Gastroesophageal sphincter (tissue), 4 donors: ENCODE data around the gene NUDT14. TPM values are rescaled to one million over a fixed set of nuclear protein-coding genes. Genes with fewer than 3 reads are reported as not detected.

Source experiments
- ATAC-seq: fragments of 150-250 bp; one replicate; pipeline ENCODE4 v1.9.1; 2016; ENCODE audit warnings: mild to moderate bottlenecking, moderate library complexity
- H3K27ac ChIP-seq, 4 donors: fragments of 200-600 bp; sonication (generic) in 3 of 4; 1 replicate in 3 of 4; 2 replicates in 1 of 4; pipeline ENCODE4 v1.5.1; 2016 to 2019
- H3K27me3 ChIP-seq: fragments of 200-600 bp; sonication (generic); one replicate; pipeline ENCODE4 v1.5.1; 2019
- H3K36me3 ChIP-seq, 2 donors: fragments of 200-600 bp; sonication (generic); one replicate each; pipeline ENCODE4 v1.5.1; 2019; ENCODE audit warnings: control low read depth in 1 of 2
- H3K4me1 ChIP-seq, 3 donors: fragments of 200-600 bp; sonication (generic); 1 replicate in 2 of 3; 2 replicates in 1 of 3; pipeline ENCODE4 v1.5.1; 2016 to 2019; ENCODE audit warnings: control low read depth in 2 of 3
- H3K4me3 ChIP-seq, 2 donors: fragments of 200-600 bp; sonication (generic); one replicate each; pipeline ENCODE4 v1.5.1; 2019; ENCODE audit warnings: mild to moderate bottlenecking in 1 of 2, moderate library complexity in 1 of 2
- H3K9me3 ChIP-seq, 3 donors: fragments of 200-600 bp; sonication (generic); one replicate each; pipeline ENCODE4 v1.5.1; 2017 to 2019; ENCODE audit warnings: control low read depth in 2 of 3
- EP300 ChIP-seq: sonication (generic); formaldehyde crosslinking; IDR thresholded peaks from one replicate; pipeline ENCODE4 v1.6.1; 2017; ENCODE audit warnings: antibody characterized with exemption, mild to moderate bottlenecking
- POLR2A ChIP-seq, 2 donors: fragments of 450-650 bp; IDR thresholded peaks; one replicate each; pipeline ENCODE4 v1.6.1; 2017; ENCODE audit warnings: antibody characterized with exemption in 2 of 2, mild to moderate bottlenecking in 2 of 2, moderate library complexity in 1 of 2
- POLR2AphosphoS5 ChIP-seq: sonication (generic); formaldehyde crosslinking; IDR thresholded peaks from one replicate; pipeline ENCODE4 v1.6.1; 2017; ENCODE audit warnings: antibody characterized with exemption
- WGBS, 2 donors: methylation state at CpG; one replicate each; pipeline ENCODE4 v1.1.5; 2018; ENCODE audit warnings: low coverage in 1 of 2; 5-methylcytosine and 5-hydroxymethylcytosine counted together
- total RNA-seq, 4 donors: library from RNA; depleted of rRNA; stranded (reverse); fragments of >200 nt; gene quantifications; one replicate each; pipeline ENCODE4 v1.1.0, GENCODE V29; 2016
- TF ChIP-seq, protein P1 (sequence below), 4 experiments: fragments of 200-600 bp in 2 of 4; fragments of 450-650 bp in 2 of 4; sonication (generic) in 1 of 4; IDR thresholded peaks; one replicate each; pipeline ENCODE4 v1.5.1; 2017 to 2019; ENCODE audit warnings: antibody characterized with exemption in 4 of 4, mild to moderate bottlenecking in 2 of 4, moderate library complexity in 2 of 4

The NUDT14 gene
- total RNA-seq, 4 donors from 2014 or later, result 3.4 to 8.4 (median 4.6) TPM

DNA sequence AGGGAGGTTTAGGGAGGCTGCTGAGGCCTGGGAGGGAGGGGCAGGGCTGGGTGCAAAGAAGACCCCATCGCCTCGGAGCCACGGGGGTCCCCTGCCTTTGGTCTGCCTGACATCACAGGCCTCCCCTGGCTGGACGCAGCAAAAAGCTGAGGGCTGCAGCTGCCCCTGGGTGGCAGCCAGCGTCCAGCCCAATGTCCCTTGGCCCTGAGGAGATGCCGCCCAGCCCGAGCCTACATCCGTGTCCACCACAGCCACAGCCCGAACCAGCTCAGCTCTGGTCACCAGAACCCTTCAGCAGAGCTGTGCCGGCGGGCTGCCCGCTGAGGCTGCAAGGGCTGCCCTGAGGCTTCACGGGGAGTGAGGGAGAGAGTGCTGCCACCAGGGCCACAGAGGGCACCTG, 1.9 kb downstream of the NUDT14 start:
- Histone ChIP-seq H3K36me3 (no peaks in the 10 kb centered on the region), H3K4me1 (peaks cover 0 to 27% (median 7%) of the 10 kb centered on the region in 3 donors), H3K27ac (no peak overlapping the region), H3K9me3 (no peaks in the 10 kb centered on the region), H3K4me3 (no peak overlapping the region), H3K27me3 (no peaks in the 10 kb centered on the region)
- ATAC-seq, result no peak
- TF ChIP-seq, protein P1, sequence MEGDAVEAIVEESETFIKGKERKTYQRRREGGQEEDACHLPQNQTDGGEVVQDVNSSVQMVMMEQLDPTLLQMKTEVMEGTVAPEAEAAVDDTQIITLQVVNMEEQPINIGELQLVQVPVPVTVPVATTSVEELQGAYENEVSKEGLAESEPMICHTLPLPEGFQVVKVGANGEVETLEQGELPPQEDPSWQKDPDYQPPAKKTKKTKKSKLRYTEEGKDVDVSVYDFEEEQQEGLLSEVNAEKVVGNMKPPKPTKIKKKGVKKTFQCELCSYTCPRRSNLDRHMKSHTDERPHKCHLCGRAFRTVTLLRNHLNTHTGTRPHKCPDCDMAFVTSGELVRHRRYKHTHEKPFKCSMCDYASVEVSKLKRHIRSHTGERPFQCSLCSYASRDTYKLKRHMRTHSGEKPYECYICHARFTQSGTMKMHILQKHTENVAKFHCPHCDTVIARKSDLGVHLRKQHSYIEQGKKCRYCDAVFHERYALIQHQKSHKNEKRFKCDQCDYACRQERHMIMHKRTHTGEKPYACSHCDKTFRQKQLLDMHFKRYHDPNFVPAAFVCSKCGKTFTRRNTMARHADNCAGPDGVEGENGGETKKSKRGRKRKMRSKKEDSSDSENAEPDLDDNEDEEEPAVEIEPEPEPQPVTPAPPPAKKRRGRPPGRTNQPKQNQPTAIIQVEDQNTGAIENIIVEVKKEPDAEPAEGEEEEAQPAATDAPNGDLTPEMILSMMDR (IDR thresholded peaks at IDR 0.05), result no peak
- no peak for TF ChIP-seq POLR2AphosphoS5
- no peak for TF ChIP-seq POLR2A (IDR thresholded peaks at IDR 0.05)
- no peak for TF ChIP-seq EP300
- WGBS, 2 donors, result no CpG with 5 or more reads among the region's 13 CpGs

DNA sequence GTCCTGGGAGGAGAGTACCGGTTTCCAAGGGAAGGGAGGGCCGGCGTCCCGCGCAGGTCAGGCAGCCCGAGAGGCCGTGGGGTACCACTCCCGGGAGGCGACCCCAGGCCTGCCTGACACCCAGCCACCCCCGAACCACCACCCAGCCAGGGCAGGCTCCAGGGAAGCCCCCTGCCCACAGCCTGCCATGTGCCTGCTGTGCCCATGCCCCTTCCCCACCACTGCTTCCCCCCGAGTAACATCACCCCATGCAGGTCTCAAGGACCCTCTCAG, 2.3 kb downstream of the NUDT14 start:
- H3K4me3 ChIP-seq, result no peak overlapping the region
- no peak for ATAC-seq
- 100% methylated on average over 2 of the region's 11 CpGs; no CpG with 5 or more reads in 1 of the 2 donors for WGBS, 2 donors

DNA sequence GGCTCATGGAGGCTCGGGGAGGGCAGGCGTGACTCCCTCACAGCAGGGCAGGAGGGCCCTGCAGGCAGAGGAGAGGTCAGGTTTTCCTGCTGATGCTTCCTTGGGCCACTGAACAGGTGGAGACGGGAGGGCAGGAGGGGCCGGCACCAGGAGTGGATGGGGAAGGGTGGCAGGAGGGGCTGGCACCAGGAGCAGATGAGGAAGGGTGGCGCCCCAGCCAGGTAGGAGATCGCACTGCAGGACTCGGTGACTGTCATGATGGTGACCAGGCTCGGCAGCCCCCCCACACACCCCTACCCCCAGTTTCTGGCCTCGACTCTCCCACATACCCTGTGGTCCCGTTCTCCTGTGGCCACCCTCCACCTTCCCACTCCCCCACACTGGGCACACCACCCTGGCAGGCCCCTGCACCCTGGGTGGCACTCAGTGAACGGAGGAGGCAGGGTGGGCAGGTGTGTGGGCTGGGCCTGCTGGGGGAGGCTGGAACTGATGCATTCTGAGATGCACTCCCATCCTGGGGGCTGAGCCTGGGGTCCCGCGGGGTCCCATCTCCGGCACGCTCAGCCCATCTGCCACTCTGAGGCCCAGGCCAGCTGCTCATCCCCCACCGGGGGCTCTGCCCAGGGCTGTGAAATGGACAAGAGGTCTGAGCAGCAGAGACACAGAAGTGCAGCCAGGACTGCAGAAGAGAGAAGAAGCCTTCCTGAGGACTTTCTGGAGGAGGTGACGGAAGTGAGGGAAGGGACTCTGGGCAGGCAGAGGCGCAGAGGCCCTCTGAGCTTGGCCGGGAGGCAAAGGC, 2.8 kb downstream of the NUDT14 start:
- no peak overlapping the region for H3K27ac ChIP-seq
- no peaks in the 10 kb centered on the region for H3K9me3 ChIP-seq
- H3K27me3 ChIP-seq, result no peaks in the 10 kb centered on the region
- 70 to 100% methylated on average over 1 to 4 of the region's 19 CpGs for WGBS, 2 donors
- no peak for TF ChIP-seq POLR2A (IDR thresholded peaks at IDR 0.05)
- no peak for TF ChIP-seq EP300
- no peak for TF ChIP-seq POLR2AphosphoS5
- TF ChIP-seq, protein P1 (IDR thresholded peaks at IDR 0.05), result no peak
- no peaks in the 10 kb centered on the region for H3K36me3 ChIP-seq
- no peak overlapping the region for H3K4me3 ChIP-seq
- ATAC-seq, result no peak
- peaks cover 0 to 27% (median 7%) of the 10 kb centered on the region in 3 donors for H3K4me1 ChIP-seq

More for the DNA sequence above, 2.3 kb downstream of the NUDT14 start:
- H3K36me3 ChIP-seq, result no peaks in the 10 kb centered on the region
- TF ChIP-seq, protein P1 (IDR thresholded peaks at IDR 0.05), result no peak
- no peak for TF ChIP-seq EP300
- no peak for TF ChIP-seq POLR2AphosphoS5
- TF ChIP-seq POLR2A (IDR thresholded peaks at IDR 0.05), result no peak
- no peak overlapping the region for H3K27ac ChIP-seq
- H3K4me1 ChIP-seq, result peaks cover 0 to 27% (median 7%) of the 10 kb centered on the region in 3 donors
- no peaks in the 10 kb centered on the region for H3K27me3 ChIP-seq
- H3K9me3 ChIP-seq, result no peaks in the 10 kb centered on the region

DNA sequence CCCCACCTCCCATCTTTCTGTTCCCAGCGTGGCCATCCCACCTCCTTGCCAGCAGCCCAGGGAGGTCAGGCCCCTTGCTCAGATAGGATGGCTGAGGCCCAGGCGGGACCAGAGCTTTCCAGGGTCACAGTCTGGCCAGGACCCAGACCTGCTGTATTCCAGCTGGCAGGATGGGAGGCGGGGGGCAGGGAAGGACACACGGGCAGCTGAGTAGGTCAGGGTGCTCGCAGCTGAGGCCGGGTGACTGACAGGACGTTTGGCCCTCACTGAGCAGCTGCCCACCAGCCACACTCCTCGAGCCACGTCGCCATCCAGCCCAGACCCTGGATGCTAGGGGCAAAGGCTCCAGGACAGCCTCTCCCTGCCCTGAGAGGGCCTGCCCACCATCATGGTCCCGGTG, 4.0 kb downstream of the NUDT14 start:
- Histone ChIP-seq H3K27me3 (no peaks in the 10 kb centered on the region), H3K9me3 (no peaks in the 10 kb centered on the region), H3K4me3 (no peak overlapping the region), H3K36me3 (no peaks in the 10 kb centered on the region), H3K4me1 (peaks cover 0 to 24% (median 7%) of the 10 kb centered on the region in 3 donors), H3K27ac (no peak overlapping the region)
- TF ChIP-seq POLR2A (IDR thresholded peaks at IDR 0.05) (no peak), EP300 (no peak), POLR2AphosphoS5 (no peak)
- TF ChIP-seq, protein P1 (IDR thresholded peaks at IDR 0.05), result no peak
- no peak for ATAC-seq
- WGBS, 2 donors, result no CpG with 5 or more reads among the region's 11 CpGs

DNA sequence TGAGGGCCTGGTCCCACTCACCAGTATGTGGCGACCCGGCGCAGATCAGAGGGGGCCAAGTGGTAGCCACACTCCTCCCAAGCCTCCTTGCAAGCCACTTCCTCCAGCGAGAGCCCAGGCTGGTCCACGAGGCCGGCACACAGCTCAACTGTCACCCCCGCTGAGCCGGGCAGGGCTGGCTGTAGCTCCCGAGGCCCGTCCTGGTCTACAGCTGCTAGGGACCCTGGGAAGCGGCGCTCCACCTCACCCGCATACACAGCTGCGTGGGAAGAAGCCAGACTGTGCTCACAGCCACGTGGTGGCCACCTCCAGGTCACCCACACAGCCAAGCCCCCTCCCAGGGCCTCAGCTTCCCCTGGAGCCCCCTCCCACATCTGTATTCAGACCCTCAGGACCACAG, 4.6 kb downstream of the NUDT14 start:
- Histone ChIP-seq H3K4me3 (no peak overlapping the region), H3K4me1 (peaks cover 0 to 20% (median 7%) of the 10 kb centered on the region in 3 donors), H3K9me3 (no peaks in the 10 kb centered on the region), H3K36me3 (no peaks in the 10 kb centered on the region), H3K27ac (no peak overlapping the region), H3K27me3 (no peaks in the 10 kb centered on the region)
- no CpG with 5 or more reads among the region's 15 CpGs for WGBS, 2 donors
- ATAC-seq, result no peak
- TF ChIP-seq, protein P1 (IDR thresholded peaks at IDR 0.05), result no peak
- TF ChIP-seq POLR2AphosphoS5, result no peak
- TF ChIP-seq POLR2A (IDR thresholded peaks at IDR 0.05), result no peak
- TF ChIP-seq EP300, result no peak
